NCI-H1105 (cell line): ENCODE measurements around the gene GAL.

ENCODE experiments used
- DNase-seq: peaks from one replicate; lab custom pipeline; 2025; lab: John Stamatoyannopoulos, UW

The GAL gene

DNA sequence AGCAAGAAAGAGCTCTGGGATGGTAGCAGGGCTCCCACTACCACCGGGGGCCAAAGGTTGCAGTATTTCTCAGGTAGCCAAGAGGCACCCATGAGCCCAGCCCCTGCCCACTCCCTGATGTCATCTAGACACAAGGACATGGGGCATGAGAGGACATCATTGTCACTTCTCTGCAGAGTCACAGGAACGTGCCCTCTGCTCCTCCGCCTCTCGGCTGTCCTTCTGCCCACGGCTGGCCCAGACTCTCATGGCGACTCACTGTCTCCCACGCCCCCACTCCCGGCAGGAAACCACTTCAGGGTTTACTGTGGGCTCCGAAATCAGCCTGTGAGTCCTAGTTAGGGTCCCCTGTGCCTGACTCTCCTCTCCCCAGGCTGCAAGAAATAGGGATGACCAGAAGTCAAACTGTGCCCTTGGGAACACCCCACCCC is 1.8 kb upstream of the GAL start:
- no peak for DNase-seq

DNA sequence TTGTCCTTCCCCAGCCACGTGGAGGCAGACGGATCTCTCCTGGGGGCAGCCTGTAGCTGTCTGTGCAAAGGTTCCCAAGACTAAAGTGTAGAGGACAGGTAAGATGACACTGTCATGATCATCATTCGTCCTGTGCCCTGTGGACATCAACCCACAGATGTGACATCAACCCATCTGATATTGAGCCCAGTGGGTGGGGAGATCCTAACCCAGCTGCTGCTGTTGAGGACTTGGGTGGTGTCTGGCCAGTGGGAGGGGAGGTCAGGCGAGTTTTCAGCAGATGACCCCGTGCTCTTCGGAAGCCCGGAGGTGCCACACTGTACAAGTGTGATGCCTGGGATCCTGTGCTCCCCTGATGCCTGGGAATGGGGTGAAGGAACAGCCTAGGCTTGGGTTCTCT is 1.2 kb upstream of the GAL start:
- DNase-seq: no peak

GRCh38 chr11:68683536-68684384 is 584 bp upstream of the GAL start:
- DNase-seq: no peak

GRCh38 chr11:68685656-68686380 is 1.5 kb downstream of the GAL start:
- DNase-seq: no peak

DNA sequence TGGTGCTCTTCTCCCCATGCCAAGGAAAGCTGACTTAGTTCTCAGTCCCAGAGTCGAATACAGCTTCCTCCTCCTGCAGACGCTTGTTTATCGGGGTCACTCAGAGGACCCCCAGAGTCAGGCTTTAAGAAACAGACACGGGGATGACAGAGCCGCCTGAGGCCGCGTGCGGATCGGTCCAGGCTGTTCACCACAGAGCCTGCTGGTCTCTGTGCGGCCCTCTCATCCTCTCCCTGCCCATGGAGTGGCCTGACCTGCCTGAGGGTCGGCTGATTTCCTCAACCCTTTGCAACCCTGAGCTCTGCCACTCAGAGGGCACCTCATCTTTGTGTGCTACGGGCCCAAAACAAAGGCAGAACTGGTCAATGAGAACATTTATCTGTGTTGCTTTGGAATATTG is 2.1 kb downstream of the GAL start:
- no peak for DNase-seq

DNA sequence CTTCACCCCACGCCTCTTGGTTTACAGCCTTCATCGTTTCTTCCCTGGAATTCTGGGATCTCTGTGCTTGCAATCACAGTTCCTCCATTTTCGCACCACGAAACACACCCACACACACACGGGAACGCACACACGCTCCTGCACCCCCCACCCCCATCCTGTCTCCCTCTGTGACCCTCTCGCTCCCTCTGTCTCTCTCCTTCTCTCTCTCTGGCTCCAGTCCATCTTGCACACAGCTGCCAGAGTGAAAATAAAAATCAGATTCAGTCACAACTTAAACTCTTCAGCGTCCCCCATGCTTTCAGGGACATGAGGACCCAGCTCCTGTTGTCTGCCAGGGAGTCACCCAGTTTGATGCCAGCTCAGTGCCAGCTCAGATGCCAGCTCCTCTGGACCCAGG is 3.0 kb downstream of the GAL start:
- DNase-seq: no peak

GRCh38 chr11:68687986-68688385 is 3.6 kb downstream of the GAL start:
- no peak for DNase-seq

DNA sequence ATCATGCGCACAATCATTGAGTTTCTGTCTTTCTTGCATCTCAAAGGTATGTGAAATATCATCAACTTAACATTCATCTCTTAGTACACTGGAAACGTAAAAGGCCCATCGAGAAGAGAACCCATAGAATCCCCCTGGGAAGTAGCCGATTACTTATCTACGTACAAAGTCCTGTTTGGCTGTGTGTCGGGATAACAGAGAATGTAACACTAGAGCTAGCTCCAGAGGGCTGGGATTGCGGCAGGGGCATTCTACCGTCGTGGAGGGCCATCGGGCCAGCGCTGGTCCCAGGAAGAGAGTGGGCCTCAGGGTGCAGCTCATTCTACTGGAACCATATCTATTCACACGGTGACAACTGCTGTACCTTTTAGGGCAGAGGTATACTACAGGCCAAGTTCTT is 4.5 kb downstream of the GAL start:
- no peak for DNase-seq

DNA sequence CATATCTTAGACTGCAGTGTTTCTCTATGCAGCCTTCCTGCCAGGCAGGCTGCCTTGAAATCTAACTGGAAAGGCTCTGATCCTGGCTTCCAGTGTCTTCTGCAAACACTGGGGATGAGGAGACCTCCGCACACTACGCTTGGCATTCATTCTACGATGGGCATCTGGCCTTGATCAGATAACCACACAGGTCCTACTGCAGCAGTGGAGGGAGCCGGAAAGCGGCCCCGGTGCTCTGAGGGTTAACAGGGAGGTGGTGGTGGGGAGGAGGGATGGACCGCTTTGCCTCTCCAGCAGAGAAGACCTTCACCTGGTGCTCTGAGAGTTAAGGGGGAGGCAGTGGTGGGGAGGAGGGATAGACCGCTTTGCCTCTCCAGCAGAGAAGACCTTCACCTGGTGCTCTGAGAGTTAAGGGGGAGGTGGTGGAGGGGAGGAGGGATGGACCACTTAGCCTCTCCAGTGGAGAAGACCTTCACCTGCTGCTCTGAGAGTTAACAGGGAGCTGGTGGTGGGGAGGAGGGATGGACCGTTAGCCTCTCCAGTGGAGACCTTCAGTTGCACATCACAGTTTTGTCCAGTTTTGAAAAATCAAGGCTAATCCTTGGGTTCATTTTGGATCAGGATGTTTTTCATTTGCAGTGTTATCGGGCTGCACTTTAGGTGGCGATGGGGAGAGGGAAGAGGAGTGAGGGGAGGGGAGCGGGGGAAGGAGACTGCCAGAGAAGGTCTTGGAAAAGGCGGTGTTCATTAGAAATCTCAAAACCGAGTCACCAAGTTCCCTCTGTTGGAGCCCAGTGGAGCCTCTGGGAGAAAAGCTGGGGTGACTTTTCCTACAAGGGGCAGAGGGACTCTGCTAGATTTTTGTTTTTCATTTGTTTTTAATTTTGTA is 5.6 kb downstream of the GAL start:
- no peak for DNase-seq

DNA sequence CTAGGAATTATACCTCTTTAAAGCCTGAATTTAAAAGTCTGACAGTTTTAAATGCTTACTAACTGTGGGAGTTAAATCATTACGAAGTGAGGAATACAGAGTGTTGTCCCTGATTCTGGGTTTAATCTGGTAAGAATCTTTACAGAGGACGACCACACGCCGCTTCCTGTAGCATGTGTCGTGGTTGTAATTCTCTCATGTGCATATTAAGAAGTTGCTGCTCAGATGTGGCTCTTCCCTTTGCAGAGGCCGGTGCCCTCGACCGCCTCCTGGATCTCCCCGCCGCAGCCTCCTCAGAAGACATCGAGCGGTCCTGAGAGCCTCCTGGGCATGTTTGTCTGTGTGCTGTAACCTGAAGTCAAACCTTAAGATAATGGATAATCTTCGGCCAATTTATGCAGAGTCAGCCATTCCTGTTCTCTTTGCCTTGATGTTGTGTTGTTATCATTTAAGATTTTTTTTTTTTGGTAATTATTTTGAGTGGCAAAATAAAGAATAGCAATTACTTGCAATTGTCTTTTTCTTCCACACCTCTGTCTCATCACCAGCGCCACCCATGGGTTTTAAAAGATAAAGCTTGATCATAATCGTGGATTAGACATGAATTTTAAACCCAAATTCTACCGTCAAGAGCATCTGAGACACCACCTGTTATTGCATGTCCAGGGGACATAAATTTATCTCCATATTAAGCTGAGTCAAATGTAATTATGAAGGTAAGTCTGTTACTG is 6.5 kb downstream of the GAL start:
- DNase-seq: no peak

DNA sequence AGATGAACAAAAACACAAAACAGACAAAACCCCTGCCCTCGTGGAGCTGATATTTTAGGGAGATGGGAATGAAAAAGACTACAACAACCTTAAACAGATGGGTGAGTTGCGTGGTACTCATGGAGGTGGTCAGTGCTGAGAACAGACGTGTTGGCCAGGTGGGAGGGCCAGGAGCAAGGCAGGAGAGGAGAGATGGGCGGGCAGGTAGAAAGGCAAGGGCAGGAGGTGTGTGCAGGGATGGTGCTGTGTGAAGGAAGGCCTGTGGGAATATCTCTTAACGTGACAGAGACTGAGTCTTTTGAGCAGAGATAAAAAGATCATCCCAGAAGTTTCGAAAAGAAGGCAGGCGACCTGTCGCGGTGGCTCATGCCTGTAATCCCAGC is 7.0 kb downstream of the GAL start:
- DNase-seq: no peak

- no peak for DNase-seq
Observed at GRCh38 chr11:68692115-68692514, 7.8 kb downstream of the GAL start.

GRCh38 chr11:68692871-68693483 is 8.6 kb downstream of the GAL start:
- no peak for DNase-seq

DNA sequence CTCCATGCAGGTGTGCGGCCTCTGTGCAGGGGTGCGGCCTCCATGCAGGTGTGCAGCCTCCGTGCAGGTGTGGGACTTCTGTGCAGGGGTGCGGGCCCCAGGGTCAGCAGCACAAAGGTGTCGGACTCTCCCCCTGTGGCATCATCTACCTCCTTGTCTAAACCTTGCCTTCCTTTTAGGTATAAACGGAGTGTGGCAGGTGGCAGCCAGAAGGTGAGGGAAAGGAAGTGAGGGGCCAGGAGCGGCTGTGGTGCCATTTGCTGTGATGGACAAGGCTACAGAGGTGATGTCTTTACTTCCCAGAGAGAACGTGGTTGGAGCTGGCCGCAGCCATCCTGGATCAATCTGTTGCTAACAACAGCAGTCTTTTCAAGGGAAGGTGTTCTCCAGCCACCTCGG is 9.1 kb downstream of the GAL start:
- DNase-seq: no peak

DNA sequence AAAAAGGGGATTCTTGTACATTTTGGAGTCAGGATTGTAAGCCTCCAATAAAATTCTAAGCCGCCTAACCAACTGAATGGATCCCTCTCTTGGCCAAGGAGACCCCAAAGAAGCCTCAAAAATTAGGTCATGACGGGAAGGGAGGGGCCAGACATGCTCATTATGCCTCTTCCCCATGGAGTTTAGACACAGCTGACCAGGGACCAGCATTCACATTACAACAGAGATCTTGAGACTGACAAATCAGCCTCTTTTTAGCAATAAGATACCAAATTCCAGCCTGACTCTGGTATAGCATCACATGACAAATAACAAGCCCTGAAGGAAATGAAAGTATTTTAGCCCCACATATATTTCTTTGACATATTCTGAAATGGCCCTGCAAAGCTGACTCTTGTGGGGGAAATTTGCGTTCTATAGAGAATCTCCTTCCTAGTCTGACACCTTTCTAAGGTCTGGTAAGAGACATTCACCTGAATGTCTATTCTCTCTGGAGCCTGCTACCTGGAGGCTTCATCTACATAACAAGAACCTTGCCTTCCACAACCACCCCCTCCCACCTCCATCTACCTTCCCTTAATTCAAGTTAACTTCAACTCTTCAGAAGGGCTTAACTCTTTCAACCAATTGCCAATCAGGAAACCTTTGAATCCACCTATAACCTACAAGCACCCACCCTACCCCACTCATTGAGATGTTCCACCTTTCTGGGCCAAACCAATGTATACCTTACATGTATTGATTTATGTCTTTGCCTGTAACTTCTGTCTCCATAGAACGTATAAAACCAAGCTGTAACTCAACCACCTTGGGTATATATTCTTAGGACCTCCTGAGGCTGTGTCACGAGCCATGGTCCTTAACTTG is 10.3 kb downstream of the GAL start:
- DNase-seq: no peak

GRCh38 chr11:68695531-68695930 is 11.2 kb downstream of the GAL start:
- no peak for DNase-seq

- no peak for DNase-seq
Observed at GRCh38 chr11:68698993-68699392, 14.6 kb downstream of the GAL start.

DNA sequence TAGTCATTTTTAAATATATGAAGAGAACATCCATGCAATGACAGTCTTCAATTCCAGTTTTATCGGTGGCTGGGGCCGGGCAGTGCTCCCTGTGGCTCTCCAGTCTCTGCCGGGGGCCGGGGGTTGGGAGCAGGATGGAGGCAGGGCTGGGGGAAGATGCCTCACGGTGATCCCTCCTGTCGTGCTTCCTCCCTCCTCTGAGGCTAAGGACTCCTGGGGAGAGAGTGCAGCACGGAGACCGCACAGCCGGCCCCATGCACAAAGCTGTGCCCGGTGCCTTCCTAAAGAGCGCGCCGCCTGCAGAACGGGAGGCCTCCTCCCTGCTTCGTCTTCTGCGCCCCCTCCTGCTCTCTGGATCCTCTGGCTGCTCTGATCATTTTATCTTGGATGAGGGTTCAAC is 20.5 kb downstream of the GAL start:
- no peak for DNase-seq

- no peak for DNase-seq
Observed at GRCh38 chr11:68707527-68707926, 23.2 kb downstream of the GAL start.

DNA sequence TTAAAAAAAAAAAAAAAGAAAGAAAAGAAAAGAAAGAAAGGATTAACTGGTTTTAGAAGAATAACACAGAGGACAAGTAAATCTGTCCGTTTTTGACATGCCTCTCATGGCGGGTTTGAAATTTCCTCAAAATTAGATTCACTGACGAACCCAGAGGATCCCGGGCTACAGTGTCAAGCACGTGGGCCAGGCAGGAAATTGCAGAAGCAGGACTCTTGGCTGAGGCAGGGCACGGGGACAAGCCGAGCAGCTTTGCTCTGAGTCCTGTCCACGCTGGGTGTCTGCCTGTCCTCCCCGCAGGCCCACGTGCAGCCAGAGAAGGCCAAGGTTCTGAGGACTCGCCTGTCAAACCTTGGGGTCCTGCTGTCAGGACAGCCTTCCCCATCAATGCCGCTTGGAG is 24.7 kb downstream of the GAL start:
- DNase-seq: no peak
